Right lobe of liver (tissue), 4 donors: ENCODE results near the gene IQCH.

Experiments
- POLR2A ChIP-seq: fragments of 450-650 bp; IDR thresholded peaks from one replicate; pipeline ENCODE4 v1.6.1; 2017; ENCODE audit warnings: antibody characterized with exemption, mild to moderate bottlenecking
- TF ChIP-seq, protein P1 (sequence below), 4 donors: fragments of 200-600 bp in 3 of 4; fragments of 450-650 bp in 1 of 4; IDR thresholded peaks; one replicate each; pipeline versions ENCODE4 v1.5.1 to v1.8.0; 2016 to 2022; ENCODE audit warnings: antibody characterized with exemption in 4 of 4, mild to moderate bottlenecking in 2 of 4
- donor health status: DM: no; HTN: no; CAD: no.
- donor health status: DM: no; HTN: no; CAD: no.
- donor health status: DM: no; HTN: yes; CAD: no.

DNA sequence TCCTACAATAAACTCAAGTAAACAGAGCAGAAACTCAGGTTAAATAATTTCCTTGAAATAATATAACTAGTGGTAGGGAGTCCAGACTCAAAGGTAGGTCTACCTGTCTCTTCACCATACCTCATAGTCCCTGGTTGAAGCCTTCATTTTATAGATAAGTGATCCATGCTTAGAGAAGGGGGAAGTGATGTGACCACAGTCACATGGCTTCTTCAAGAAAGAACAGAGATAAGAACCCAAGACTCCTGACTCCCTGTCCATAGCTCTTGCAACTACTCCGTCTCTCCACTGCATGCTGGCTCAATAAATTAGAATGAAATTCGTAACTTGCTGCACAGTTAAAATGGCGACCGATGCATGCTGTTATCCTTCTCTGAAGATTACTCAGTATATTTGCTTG is 255.3 kb downstream of the IQCH start:
- TF ChIP-seq, protein P1, sequence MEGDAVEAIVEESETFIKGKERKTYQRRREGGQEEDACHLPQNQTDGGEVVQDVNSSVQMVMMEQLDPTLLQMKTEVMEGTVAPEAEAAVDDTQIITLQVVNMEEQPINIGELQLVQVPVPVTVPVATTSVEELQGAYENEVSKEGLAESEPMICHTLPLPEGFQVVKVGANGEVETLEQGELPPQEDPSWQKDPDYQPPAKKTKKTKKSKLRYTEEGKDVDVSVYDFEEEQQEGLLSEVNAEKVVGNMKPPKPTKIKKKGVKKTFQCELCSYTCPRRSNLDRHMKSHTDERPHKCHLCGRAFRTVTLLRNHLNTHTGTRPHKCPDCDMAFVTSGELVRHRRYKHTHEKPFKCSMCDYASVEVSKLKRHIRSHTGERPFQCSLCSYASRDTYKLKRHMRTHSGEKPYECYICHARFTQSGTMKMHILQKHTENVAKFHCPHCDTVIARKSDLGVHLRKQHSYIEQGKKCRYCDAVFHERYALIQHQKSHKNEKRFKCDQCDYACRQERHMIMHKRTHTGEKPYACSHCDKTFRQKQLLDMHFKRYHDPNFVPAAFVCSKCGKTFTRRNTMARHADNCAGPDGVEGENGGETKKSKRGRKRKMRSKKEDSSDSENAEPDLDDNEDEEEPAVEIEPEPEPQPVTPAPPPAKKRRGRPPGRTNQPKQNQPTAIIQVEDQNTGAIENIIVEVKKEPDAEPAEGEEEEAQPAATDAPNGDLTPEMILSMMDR (IDR thresholded peaks at IDR 0.05) = no peak
- TF ChIP-seq POLR2A = no peak
